ENCODE results near the gene LRRC38. TPM values are rescaled to one million over a fixed set of nuclear protein-coding genes. Genes with fewer than 3 reads are reported as not detected.

LRRC38 gene
- total and polyA plus RNA-seq, 2 of the 4 experiments (the other 2 are of a cell fraction), result not detected

DNA sequence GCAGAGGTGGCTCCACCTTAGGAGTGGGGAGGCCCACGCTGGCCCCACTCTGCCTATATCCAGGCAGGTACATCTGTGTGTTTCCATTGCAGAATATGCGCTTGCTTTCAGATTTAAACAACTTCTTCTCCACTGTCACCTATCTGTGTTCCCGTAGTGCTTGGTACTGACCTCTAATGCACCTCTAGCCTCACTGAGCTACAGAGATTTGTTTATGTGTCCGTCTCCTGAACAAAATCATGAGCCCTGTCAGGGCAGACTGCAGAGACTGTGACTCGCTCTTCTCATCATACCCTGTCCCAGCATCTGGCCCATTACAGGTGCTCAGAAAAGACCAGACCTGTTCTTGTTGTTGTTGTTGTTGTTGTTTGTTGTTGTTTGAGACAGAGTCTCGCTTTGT is 14.5 kb upstream of the LRRC38 start:
- no peak overlapping the region for H2BK5ac ChIP-seq (ENCODE audit: low read depth, low read length, poor library complexity, severe bottlenecking)
- H3K23ac ChIP-seq (ENCODE audit: low read depth, low read length), result no peak overlapping the region
- no peak overlapping the region for H3K9ac ChIP-seq (ENCODE audit: low read depth, low read length)
- no peak overlapping the region for H3K4ac ChIP-seq (ENCODE audit: low read depth, low read length)
- in situ Hi-C loops (cut with MboI; ENCODE audit: low sequenced_read_pairs) (no loop called here), dilution Hi-C loops (cut with HindIII; ENCODE audit: low sequenced_read_pairs, unreplicated experiment) (no loop called here), intact Hi-C loops (cut with micrococcal nuclease) (no loop called here)
- DNase-seq, result no peak
- no peak overlapping the region for H3K27ac ChIP-seq (ENCODE audit: insufficient read depth, low read length)
- WGBS, 2 experiments (ENCODE audit: extremely low coverage in 2 of 2, insufficient read length in 1 of 2), result no CpG with 5 or more reads among the region's 6 CpGs
- no peak overlapping the region for H4K5ac ChIP-seq (ENCODE audit: low read depth, low read length)
- TF ChIP-seq, protein P1, sequence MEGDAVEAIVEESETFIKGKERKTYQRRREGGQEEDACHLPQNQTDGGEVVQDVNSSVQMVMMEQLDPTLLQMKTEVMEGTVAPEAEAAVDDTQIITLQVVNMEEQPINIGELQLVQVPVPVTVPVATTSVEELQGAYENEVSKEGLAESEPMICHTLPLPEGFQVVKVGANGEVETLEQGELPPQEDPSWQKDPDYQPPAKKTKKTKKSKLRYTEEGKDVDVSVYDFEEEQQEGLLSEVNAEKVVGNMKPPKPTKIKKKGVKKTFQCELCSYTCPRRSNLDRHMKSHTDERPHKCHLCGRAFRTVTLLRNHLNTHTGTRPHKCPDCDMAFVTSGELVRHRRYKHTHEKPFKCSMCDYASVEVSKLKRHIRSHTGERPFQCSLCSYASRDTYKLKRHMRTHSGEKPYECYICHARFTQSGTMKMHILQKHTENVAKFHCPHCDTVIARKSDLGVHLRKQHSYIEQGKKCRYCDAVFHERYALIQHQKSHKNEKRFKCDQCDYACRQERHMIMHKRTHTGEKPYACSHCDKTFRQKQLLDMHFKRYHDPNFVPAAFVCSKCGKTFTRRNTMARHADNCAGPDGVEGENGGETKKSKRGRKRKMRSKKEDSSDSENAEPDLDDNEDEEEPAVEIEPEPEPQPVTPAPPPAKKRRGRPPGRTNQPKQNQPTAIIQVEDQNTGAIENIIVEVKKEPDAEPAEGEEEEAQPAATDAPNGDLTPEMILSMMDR (conservative IDR thresholded peaks at IDR 0.05; ENCODE audit: low read depth, low read length), result no peak
- no peak for TF ChIP-seq FOS (IDR thresholded peaks at IDR 0.05; ENCODE audit: low read depth, low read length)
- no peak for TF ChIP-seq POLR2A (IDR thresholded peaks at IDR 0.05; ENCODE audit: low read depth, low read length)
- no peak for TF ChIP-seq RAD21 (IDR thresholded peaks at IDR 0.05; ENCODE audit: low read length)
- no peak for TF ChIP-seq BHLHE40 (IDR thresholded peaks at IDR 0.05; ENCODE audit: low read depth, low read length)
- TF ChIP-seq MXI1 (IDR thresholded peaks at IDR 0.05; ENCODE audit: borderline replicate concordance, low read depth, low read length), result no peak
- TF ChIP-seq SMC3 (IDR thresholded peaks at IDR 0.05; ENCODE audit: low read depth, low read length), result no peak
- TF ChIP-seq RCOR1 (IDR thresholded peaks at IDR 0.05; ENCODE audit: insufficient replicate concordance, low read length), result no peak
- H2BK15ac ChIP-seq (ENCODE audit: low read depth, low read length), result no peak overlapping the region
- no peak overlapping the region for H2BK120ac ChIP-seq (ENCODE audit: low read depth, low read length)
- no peak overlapping the region for H2BK20ac ChIP-seq (ENCODE audit: low read depth, low read length)
- H3K14ac ChIP-seq (replicated peaks; ENCODE audit: low read depth, low read length), result no peak overlapping the region
- no TSS peak for BruUV-seq (replicated peaks)
- H4K91ac ChIP-seq (ENCODE audit: insufficient read depth, low read depth, low read length), result no peak overlapping the region
- H4K20me1 ChIP-seq (ENCODE audit: insufficient read depth, low read length), result no peaks in the 10 kb centered on the region
- no peak overlapping the region for H2AK9ac ChIP-seq (replicated peaks; ENCODE audit: low read depth, low read length, poor library complexity)
- H3K4me3 ChIP-seq (ENCODE audit: insufficient read depth, low read depth, low read length), result no peak overlapping the region
- H3K18ac ChIP-seq (ENCODE audit: low read depth, low read length), result no peak overlapping the region
- no peaks in the 10 kb centered on the region for H3K9me1 ChIP-seq (ENCODE audit: insufficient read depth, low read length)
- no peak overlapping the region for H2AK5ac ChIP-seq (ENCODE audit: low read depth, low read length)
- H3K4me2 ChIP-seq (ENCODE audit: low read depth, low read length), result no peak overlapping the region
- no peaks in the 10 kb centered on the region for H3K36me3 ChIP-seq (ENCODE audit: control insufficient read depth, insufficient read depth, low read length)
- no peaks in the 10 kb centered on the region for H3K79me1 ChIP-seq (ENCODE audit: low read depth in 1 of 2, low read length in 2 of 2)
- ChIA-PET CTCF (no interaction called here), POLR2A (ENCODE audit: unreplicated experiment) (no interaction called here)
- peaks cover 19% of the 10 kb centered on the region for H3K9me3 ChIP-seq (ENCODE audit: control insufficient read depth, insufficient read depth, low read length)
- H3K56ac ChIP-seq (ENCODE audit: extremely low read depth, insufficient read depth, low read length), result no peak overlapping the region
- no peak overlapping the region for H2AFZ ChIP-seq (replicated peaks; ENCODE audit: low read length, poor library complexity)
- ATAC-seq (ENCODE audit: low read depth), result no peak
- no peaks in the 10 kb centered on the region for H3K4me1 ChIP-seq (ENCODE audit: control insufficient read depth, insufficient read depth, low read length)
- H3K27me3 ChIP-seq (ENCODE audit: control insufficient read depth, insufficient read depth, low read length), result no peaks in the 10 kb centered on the region
- H4K8ac ChIP-seq (ENCODE audit: low read depth in 2 of 2, low read length in 2 of 2), result no peak overlapping the region
